Peyer's patch (tissue), 4 donors: ENCODE measurements around the gene PLCL1. TPM values are rescaled to one million over a fixed set of nuclear protein-coding genes. Genes with fewer than 3 reads are reported as not detected.

Source experiments
- DNase-seq, 3 donors: peaks; one replicate each; pipeline ENCODE4 v3.0.0-alpha.2; 2017 to 2019
- H3K27ac ChIP-seq, 4 donors: fragments of 200-600 bp; sonication (generic); one replicate each; pipeline ENCODE4 v1.5.1; 2016 to 2019
- H3K27me3 ChIP-seq, 2 donors: fragments of 200-600 bp; sonication (generic); one replicate each; pipeline ENCODE4 v1.5.1; 2019
- H3K36me3 ChIP-seq, 3 donors: fragments of 200-600 bp; sonication (generic); one replicate each; pipeline ENCODE4 v1.5.1; 2016 to 2019
- H3K4me1 ChIP-seq, 4 donors: fragments of 200-600 bp; sonication (generic); one replicate each; pipeline ENCODE4 v1.5.1; 2016 to 2019
- H3K4me3 ChIP-seq, 4 donors: fragments of 200-600 bp; sonication (generic); 1 replicate in 3 of 4; 2 replicates in 1 of 4; pipeline ENCODE4 v1.5.1; 2016 to 2019; ENCODE audit warnings: mild to moderate bottlenecking in 1 of 4
- H3K9me3 ChIP-seq, 4 donors: fragments of 200-600 bp; sonication (generic); one replicate each; pipeline ENCODE4 v1.5.1; 2016 to 2019; ENCODE audit warnings: mild to moderate bottlenecking in 1 of 4
- POLR2A ChIP-seq, 2 donors: fragments of 450-650 bp; IDR thresholded peaks; one replicate each; pipeline ENCODE4 v1.5.1; 2017; ENCODE audit warnings: antibody characterized with exemption in 2 of 2, mild to moderate bottlenecking in 2 of 2, moderate library complexity in 2 of 2
- total RNA-seq, 4 donors: library from RNA; depleted of rRNA; stranded (reverse); fragments of >200 nt; gene quantifications; one replicate each; pipeline ENCODE4 v1.1.0, GENCODE V29; 2016
- TF ChIP-seq, protein P1 (sequence below), 6 experiments: fragments of 450-650 bp in 4 of 6; fragments of 200-600 bp in 2 of 6; sonication (generic) in 1 of 6; IDR thresholded peaks; one replicate each; pipeline ENCODE4 v1.5.1; 2017 to 2019; ENCODE audit warnings: antibody characterized with exemption in 6 of 6, mild to moderate bottlenecking in 3 of 6, moderate library complexity in 1 of 6

Gene PLCL1
- total RNA-seq, 4 donors from 2014 or later, result 1.9 to 5.8 (median 2.8) TPM; not detected in 1

DNA sequence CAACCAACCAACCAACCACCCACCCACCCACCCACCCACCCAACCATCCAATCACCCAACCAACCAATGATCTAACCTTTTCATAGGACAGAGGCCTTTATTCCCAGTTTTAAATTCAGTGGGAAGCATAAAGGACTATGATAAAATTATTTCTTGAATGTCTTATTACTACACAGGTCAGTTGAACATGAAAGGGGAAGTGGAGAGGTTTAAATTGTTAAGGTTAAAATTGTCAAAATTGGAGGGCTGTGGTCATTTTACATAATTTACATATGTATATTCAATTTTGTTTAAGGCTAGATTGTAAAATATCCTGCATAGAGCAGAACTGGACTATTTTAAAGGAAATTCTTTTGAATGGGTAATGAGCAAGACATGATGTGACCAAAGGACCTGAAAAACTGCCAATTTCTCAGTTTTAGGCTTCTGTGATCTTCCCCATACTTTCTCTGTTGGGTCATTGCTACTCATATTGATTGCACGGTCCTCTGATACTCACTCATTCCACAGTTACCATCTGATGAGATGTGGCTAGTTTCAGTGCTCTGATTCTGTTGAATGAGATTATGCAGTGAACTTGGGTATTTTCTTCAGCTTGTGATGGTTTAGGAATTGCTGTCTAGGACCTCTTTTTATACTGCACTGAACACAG is 127.4 kb downstream of the PLCL1 start:
- no peaks in the 10 kb centered on the region for H3K27me3 ChIP-seq
- no peak overlapping the region for H3K4me3 ChIP-seq
- no peaks in the 10 kb centered on the region for H3K9me3 ChIP-seq
- H3K4me1 ChIP-seq, result no peaks in the 10 kb centered on the region
- TF ChIP-seq, protein P1, sequence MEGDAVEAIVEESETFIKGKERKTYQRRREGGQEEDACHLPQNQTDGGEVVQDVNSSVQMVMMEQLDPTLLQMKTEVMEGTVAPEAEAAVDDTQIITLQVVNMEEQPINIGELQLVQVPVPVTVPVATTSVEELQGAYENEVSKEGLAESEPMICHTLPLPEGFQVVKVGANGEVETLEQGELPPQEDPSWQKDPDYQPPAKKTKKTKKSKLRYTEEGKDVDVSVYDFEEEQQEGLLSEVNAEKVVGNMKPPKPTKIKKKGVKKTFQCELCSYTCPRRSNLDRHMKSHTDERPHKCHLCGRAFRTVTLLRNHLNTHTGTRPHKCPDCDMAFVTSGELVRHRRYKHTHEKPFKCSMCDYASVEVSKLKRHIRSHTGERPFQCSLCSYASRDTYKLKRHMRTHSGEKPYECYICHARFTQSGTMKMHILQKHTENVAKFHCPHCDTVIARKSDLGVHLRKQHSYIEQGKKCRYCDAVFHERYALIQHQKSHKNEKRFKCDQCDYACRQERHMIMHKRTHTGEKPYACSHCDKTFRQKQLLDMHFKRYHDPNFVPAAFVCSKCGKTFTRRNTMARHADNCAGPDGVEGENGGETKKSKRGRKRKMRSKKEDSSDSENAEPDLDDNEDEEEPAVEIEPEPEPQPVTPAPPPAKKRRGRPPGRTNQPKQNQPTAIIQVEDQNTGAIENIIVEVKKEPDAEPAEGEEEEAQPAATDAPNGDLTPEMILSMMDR (IDR thresholded peaks at IDR 0.05), result no peak
- TF ChIP-seq POLR2A (IDR thresholded peaks at IDR 0.05), result no peak
- no peak overlapping the region for H3K27ac ChIP-seq
- DNase-seq, result no peak
- no peaks in the 10 kb centered on the region for H3K36me3 ChIP-seq

DNA sequence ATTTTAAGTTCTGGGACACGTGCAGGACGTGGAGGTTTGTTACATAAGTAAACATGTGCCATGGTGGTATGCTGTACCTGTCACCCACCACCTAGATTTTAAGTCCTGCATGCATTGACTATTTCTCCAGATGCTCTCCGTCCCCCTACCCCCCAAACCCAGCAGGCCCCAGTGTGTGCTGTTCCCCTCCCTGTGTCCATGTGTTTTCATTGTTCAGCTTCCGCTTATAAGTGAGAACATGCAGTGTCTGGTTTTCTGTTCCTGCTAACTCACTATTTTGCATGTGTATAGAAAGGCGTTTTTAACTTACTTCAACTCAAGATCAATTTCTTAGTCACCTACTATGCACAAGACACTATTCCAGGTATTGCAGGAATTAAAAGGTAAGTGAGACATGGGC is 128.0 kb downstream of the PLCL1 start:
- DNase-seq, result no peak
- TF ChIP-seq, protein P1 (IDR thresholded peaks at IDR 0.05), result no peak
- TF ChIP-seq POLR2A (IDR thresholded peaks at IDR 0.05), result no peak
- Histone ChIP-seq H3K36me3 (no peaks in the 10 kb centered on the region), H3K4me1 (no peaks in the 10 kb centered on the region), H3K27ac (no peak overlapping the region), H3K9me3 (no peaks in the 10 kb centered on the region), H3K27me3 (no peaks in the 10 kb centered on the region), H3K4me3 (no peak overlapping the region)

DNA sequence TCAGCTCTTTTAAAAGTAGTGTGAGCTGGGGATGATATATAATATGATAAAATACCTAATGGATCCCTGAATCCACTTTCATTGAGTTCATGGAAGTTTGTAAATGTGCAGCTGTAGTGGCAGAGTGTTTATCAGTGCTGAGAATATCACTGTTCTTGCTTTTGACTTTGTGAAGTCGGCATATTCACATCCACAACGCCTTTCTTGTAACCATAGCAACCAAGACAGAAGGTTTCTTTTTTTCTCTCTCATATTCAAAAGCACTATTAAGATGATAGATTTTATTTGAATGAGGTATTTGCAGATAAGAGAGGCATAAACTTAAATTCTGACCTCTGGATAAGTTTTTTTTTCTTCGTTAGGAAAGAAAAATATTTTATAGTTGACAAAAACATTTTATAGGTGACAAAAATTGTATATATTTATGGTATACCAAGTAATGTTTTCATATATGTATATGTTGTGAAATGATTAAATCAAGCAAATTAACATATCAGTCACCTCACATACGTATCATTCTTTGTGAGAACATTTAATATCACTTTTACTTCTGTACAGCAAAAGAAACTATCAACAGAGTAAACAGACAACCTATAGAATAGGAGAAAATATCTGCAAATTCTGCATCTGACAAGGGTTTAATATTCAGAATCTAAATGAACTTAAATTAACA is 130.0 kb downstream of the PLCL1 start:
- H3K4me3 ChIP-seq, result no peak overlapping the region
- no peaks in the 10 kb centered on the region for H3K4me1 ChIP-seq
- no peaks in the 10 kb centered on the region for H3K9me3 ChIP-seq
- TF ChIP-seq, protein P1 (IDR thresholded peaks at IDR 0.05), result no peak
- TF ChIP-seq POLR2A (IDR thresholded peaks at IDR 0.05), result no peak
- no peak for DNase-seq
- no peak overlapping the region for H3K27ac ChIP-seq
- H3K27me3 ChIP-seq, result no peaks in the 10 kb centered on the region
- H3K36me3 ChIP-seq, result no peaks in the 10 kb centered on the region

DNA sequence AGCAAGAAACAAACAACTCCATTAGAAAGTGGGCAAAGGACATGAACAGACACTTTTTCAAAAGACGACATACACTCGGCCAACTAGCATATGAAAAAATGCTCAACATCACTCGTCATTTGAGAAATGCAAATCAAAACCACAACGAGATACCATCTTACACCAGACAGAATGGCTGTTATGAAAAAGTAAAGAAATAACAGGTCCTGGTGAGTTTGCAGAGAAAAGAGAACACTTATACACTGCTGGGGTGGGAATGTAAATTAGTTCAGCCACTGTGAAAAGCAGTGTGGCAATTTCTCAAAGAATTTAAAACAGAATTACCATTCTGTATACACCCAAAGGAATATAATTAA is 130.5 kb downstream of the PLCL1 start:
- H3K36me3 ChIP-seq, result no peaks in the 10 kb centered on the region
- no peaks in the 10 kb centered on the region for H3K27me3 ChIP-seq
- DNase-seq, result no peak
- H3K9me3 ChIP-seq, result no peaks in the 10 kb centered on the region
- H3K4me3 ChIP-seq, result no peak overlapping the region
- no peak overlapping the region for H3K27ac ChIP-seq
- TF ChIP-seq POLR2A (IDR thresholded peaks at IDR 0.05), result no peak
- TF ChIP-seq, protein P1 (IDR thresholded peaks at IDR 0.05), result no peak
- no peaks in the 10 kb centered on the region for H3K4me1 ChIP-seq

DNA sequence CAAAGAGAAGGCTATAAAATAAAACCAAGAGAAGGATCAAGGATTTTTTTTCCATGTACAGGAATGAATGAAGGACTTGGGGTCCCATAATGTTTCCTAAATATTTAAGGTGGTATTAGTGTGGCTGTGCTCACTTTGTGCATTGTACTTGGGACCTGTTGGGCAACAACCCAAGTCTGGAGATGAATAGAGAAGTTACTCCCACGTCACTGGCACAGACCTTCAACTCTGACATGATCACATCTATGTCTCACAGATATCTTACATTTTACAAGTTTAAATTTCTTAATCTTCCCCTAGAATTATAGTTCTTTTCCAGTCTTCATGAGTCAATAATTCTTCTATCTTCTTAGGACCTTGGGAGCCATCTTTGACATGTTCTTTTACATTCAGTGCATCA is 133.4 kb downstream of the PLCL1 start:
- H3K4me1 ChIP-seq, result no peaks in the 10 kb centered on the region
- no peak overlapping the region for H3K4me3 ChIP-seq
- no peak for TF ChIP-seq POLR2A (IDR thresholded peaks at IDR 0.05)
- TF ChIP-seq, protein P1 (IDR thresholded peaks at IDR 0.05), result no peak
- H3K9me3 ChIP-seq, result no peaks in the 10 kb centered on the region
- H3K27ac ChIP-seq, result no peak overlapping the region
- no peaks in the 10 kb centered on the region for H3K36me3 ChIP-seq
- DNase-seq, result no peak
- H3K27me3 ChIP-seq, result no peaks in the 10 kb centered on the region
